Thoracic aorta (tissue), 2 donors: ENCODE data around the gene RAD9A. TPM values are rescaled to one million over a fixed set of nuclear protein-coding genes. Genes with fewer than 3 reads are reported as not detected.
"Not testable (repeated sequence)": the region's sequence is repeated elsewhere in the genome, so short reads cannot be mapped to it uniquely, and the experiment has no call there.

Experiments used
- ATAC-seq: fragments of 150-250 bp; one replicate; pipeline ENCODE4 v1.8.0; 2017; ENCODE audit warnings: low read depth; ENCODE audit not compliant: insufficient number of reproducible peaks, low FRiP score
- DNase-seq: peaks from one replicate; pipeline ENCODE4 v3.0.0-alpha.2; 2020; ENCODE audit warnings: low spot score
- H3K27ac ChIP-seq, 2 donors: fragments of 200-600 bp; sonication (generic); 1 replicate in 1 of 2; 2 replicates in 1 of 2; pipeline ENCODE4 v1.5.1; 2016; ENCODE audit warnings: mild to moderate bottlenecking in 2 of 2, moderate library complexity in 2 of 2
- H3K27me3 ChIP-seq: fragments of 200-600 bp; sonication (generic); replicated peaks from 2 replicates; pipeline ENCODE4 v1.6.0; 2016; ENCODE audit warnings: mild to moderate bottlenecking; ENCODE audit not compliant: insufficient read depth
- H3K36me3 ChIP-seq: fragments of 200-600 bp; sonication (generic); one replicate; pipeline ENCODE4 v1.5.1; 2016
- H3K4me1 ChIP-seq, 2 donors: fragments of 200-600 bp; sonication (generic); 1 replicate in 1 of 2; 2 replicates in 1 of 2; pipeline versions ENCODE4 v1.5.1 to v1.6.0; 2016; ENCODE audit warnings: low read depth in 2 of 2, mild to moderate bottlenecking in 1 of 2; ENCODE audit not compliant: control insufficient read depth in 1 of 2
- H3K4me3 ChIP-seq: fragments of 200-600 bp; sonication (generic); 2 replicates; pipeline ENCODE4 v1.5.1; 2016; ENCODE audit warnings: mild to moderate bottlenecking
- H3K9me3 ChIP-seq: fragments of 200-600 bp; sonication (generic); 2 replicates; pipeline ENCODE4 v1.5.1; 2016
- total RNA-seq, 2 donors: library from RNA; depleted of rRNA; stranded (reverse); fragments of >200 nt; gene quantifications; one replicate each; pipeline versions ENCODE4 v1.1.0 to v1.2.3, GENCODE V29; 2016
- TF ChIP-seq, protein P1 (sequence below): fragments of 200-600 bp; sonication (generic); IDR thresholded peaks from one replicate; pipeline ENCODE4 v1.5.1; 2019; ENCODE audit warnings: antibody characterized with exemption

The RAD9A gene
- total RNA-seq, 2 donors from 2014 or later: 15.8 to 23.0 TPM

DNA sequence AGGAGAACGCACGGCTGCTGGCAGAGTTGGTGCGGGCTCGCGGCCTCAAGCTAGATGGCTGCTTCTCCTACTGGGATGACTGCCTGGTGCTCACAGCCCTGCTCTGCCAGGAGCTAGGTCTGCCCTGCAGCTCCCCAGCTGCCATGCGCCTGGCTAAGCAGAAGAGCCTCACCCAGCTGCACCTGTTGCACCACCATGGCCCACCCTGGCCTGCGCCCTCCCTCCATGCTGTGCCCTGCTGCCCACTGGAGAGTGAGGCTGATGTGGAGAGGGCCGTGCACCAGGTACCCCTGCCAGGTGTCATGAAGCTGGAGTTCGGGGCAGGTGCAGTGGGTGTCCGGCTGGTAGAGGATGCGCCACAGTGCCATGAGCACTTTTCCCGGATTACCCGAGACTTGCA, 31.7 kb downstream of the RAD9A start:
- ATAC-seq: no peak
- Histone ChIP-seq H3K4me1 (peaks cover 13 to 27% of the 10 kb centered on the region in 2 donors), H3K9me3 (no peaks in the 10 kb centered on the region), H3K4me3 (no peak overlapping the region), H3K27ac (no peak overlapping the region), H3K27me3 (no peaks in the 10 kb centered on the region), H3K36me3 (no peaks in the 10 kb centered on the region)
- TF ChIP-seq, protein P1, sequence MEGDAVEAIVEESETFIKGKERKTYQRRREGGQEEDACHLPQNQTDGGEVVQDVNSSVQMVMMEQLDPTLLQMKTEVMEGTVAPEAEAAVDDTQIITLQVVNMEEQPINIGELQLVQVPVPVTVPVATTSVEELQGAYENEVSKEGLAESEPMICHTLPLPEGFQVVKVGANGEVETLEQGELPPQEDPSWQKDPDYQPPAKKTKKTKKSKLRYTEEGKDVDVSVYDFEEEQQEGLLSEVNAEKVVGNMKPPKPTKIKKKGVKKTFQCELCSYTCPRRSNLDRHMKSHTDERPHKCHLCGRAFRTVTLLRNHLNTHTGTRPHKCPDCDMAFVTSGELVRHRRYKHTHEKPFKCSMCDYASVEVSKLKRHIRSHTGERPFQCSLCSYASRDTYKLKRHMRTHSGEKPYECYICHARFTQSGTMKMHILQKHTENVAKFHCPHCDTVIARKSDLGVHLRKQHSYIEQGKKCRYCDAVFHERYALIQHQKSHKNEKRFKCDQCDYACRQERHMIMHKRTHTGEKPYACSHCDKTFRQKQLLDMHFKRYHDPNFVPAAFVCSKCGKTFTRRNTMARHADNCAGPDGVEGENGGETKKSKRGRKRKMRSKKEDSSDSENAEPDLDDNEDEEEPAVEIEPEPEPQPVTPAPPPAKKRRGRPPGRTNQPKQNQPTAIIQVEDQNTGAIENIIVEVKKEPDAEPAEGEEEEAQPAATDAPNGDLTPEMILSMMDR: no peak
- no peak for DNase-seq

DNA sequence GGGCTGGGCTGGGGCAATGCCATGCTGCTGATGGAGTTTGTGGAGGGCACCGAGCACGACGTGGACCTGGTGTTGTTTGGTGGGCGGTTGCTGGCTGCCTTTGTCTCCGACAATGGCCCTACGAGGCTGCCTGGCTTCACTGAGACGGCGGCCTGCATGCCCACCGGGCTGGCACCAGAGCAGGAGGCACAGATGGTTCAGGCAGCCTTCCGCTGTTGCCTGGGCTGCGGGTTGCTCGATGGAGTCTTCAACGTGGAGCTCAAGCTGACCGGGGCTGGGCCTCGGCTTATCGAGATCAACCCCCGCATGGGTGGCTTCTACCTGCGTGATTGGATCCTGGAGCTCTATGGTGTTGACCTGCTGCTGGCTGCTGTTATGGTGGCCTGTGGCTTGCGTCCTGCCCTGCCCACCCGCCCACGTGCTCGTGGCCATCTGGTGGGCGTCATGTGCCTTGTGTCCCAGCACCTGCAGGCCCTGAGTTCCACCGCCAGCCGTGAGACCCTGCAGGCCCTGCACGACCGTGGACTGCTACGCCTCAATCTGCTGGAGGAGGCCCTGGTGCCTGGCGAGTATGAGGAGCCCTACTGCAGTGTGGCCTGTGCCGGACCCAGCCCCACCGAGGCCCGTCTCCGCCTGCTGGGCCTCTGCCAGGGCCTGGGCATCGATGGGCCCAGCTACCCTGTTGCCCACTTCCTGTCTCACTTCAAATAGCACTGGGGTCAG, 32.3 kb downstream of the RAD9A start:
- ATAC-seq (no peak), DNase-seq (no peak)
- Histone ChIP-seq H3K4me3 (no peak overlapping the region), H3K9me3 (no peaks in the 10 kb centered on the region), H3K36me3 (no peaks in the 10 kb centered on the region), H3K4me1 (peaks cover 11 to 26% of the 10 kb centered on the region in 2 donors), H3K27me3 (no peaks in the 10 kb centered on the region), H3K27ac (no peak overlapping the region)
- TF ChIP-seq, protein P1: no peak

DNA sequence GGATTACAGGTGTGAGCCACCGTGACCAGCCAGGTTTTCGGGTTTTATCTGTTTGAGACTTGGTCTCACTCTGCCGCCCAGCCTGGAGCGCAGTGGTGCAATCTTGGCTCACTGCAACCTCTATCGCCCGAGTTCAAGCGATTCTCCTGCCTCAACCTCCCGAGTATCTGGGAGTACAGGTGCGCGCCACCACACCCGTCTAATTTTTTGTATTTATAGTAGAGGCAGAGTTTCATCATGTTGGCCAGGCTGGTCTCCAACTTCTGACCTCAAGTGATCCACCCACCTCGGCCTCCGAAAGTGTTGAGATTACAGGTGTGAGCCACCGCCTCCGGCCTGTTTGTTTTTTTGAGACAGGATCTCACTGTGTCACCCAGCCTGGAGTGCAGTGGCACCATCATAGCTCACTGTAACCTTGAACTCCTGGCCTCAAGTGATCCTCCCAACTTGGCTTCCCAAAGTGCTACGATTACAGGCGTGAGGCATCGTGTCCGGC, 35.6 kb downstream of the RAD9A start:
- H3K27me3 ChIP-seq, DNase-seq, ATAC-seq, H3K9me3 ChIP-seq, H3K36me3 ChIP-seq: not testable (repeated sequence)
- Histone ChIP-seq H3K27ac (peak overlapping the region; percentile 52 to 89), H3K4me1 (peaks cover 8 to 21% of the 10 kb centered on the region in 2 donors), H3K4me3 (peak overlapping the region; percentile 82)

DNA sequence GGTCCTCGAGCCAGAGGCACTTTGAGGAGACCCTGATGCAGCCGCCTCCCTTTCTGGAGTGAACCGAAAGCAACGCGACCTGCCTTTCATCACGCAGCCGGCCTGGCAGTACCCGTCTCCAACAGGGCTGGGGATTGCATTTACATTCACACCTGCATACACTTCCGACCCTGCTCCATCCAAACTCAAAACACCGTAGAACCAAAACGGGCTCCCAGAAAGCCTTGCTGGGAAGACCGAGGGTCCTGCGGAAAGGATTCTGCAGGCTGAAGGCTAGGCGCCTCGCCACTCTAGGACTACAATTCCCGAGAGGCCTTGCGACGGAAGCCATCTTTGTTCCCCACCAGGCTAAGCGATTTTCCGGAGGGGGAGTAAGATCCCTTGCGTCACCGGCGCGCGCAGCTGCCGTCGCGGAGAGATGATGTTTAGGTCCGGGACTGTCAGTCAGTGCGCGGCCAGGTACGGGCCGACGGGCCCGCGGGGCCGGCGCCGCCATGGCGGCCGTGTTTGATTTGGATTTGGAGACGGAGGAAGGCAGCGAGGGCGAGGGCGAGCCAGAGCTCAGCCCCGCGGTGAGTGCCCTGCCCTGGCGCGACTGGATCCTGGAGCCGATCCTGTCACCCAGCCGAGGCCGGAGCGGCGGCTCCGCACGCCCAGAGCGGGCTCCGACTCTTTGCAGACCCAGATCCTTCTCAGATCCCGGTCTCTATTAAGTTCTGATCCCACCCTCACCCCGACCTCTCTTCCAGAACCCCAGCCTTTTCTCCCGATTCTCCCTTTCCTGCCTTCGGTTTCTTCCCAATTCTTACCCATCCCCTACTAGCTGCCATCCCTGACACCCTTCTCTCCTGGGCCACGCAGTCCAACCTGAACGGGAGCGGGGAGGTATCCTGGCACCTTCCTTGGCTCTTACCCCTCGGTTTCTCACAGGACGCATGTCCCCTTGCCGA, 36.5 kb downstream of the RAD9A start, which contains the start of gene RPS6KB2:
Gene RPS6KB2, plus strand, starts transcription at position 443 of the 950 bp plus-strand sequence. Its CDS starts 52 bp downstream, at position 495.
- ATAC-seq (peak; percentile 98), DNase-seq (peak; percentile 91)
- peak within 1 kb of the TSS; percentile 86 to 89 for H3K27ac ChIP-seq
- H3K9me3 ChIP-seq: no peaks in the 10 kb centered on the region
- no peaks in the 10 kb centered on the region for H3K27me3 ChIP-seq
- peaks cover 8 to 21% of the 10 kb centered on the region in 2 donors for H3K4me1 ChIP-seq
- TF ChIP-seq, protein P1: no peak
- peaks cover 19% of the 10 kb centered on the region for H3K36me3 ChIP-seq
- H3K4me3 ChIP-seq: peak within 1 kb of the TSS; percentile 82

DNA sequence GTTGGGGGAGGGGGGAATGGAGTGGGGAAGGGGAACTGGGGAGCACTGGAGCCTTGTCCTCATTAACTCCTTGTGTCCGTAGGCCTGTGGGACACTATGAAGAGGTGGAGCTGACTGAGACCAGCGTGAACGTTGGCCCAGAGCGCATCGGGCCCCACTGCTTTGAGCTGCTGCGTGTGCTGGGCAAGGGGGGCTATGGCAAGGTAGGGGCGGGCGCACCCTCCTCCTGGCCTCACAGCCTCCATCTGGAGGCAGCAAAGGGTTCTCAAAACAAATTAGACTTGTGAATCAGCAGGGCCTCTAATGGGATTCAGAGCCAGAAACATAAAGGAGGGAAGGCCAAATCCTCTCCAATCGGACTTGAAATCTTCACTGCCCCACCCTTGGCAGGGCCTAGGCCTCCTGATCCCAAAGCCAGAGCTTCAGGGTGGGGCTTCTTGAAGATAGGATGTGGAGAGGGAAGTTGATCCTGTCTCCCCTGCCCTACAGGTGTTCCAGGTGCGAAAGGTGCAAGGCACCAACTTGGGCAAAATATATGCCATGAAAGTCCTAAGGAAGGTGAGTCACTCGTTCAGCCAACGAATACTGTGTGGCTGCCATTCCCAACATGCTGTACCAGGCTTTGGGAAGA, 37.4 kb downstream of the RAD9A start:
- H3K4me3 ChIP-seq: peak overlapping the region; percentile 82
- peak overlapping the region; percentile 86 to 89 for H3K27ac ChIP-seq
- no peak for ATAC-seq

More for the DNA sequence above, 37.4 kb downstream of the RAD9A start:
- H3K36me3 ChIP-seq: peaks cover 25% of the 10 kb centered on the region
- no peaks in the 10 kb centered on the region for H3K9me3 ChIP-seq
- DNase-seq: no peak
- no peaks in the 10 kb centered on the region for H3K27me3 ChIP-seq
- TF ChIP-seq, protein P1: no peak
- H3K4me1 ChIP-seq: peaks cover 8 to 21% of the 10 kb centered on the region in 2 donors
